ENCODE measurements around the gene RFPL1. TPM values are rescaled to one million over a fixed set of nuclear protein-coding genes. Genes with fewer than 3 reads are reported as not detected.

RFPL1 gene
- total RNA-seq, 1 donor from 2014 or later = not detected

GRCh38 chr22:29447906-29448305, 9.5 kb downstream of the RFPL1 start:
- no peak for TF ChIP-seq CTCF (IDR thresholded peaks at IDR 0.05; ENCODE audit: insufficient read depth, low read length, severe bottlenecking)
- no peak for DNase-seq (ENCODE audit: low read depth)

GRCh38 chr22:29449296-29449875, 11.0 kb downstream of the RFPL1 start:
- TF ChIP-seq CTCF (IDR thresholded peaks at IDR 0.05; ENCODE audit: insufficient read depth, low read length, severe bottlenecking) = no peak
- Histone ChIP-seq H3K36me3 (ENCODE audit: control insufficient read depth, insufficient read depth, low read length) (no peaks in the 10 kb centered on the region), H3K27me3 (ENCODE audit: control insufficient read depth, insufficient read depth, low read length) (no peaks in the 10 kb centered on the region), H3K4me3 (ENCODE audit: low read depth, low read length) (no peak overlapping the region)
- DNase-seq (ENCODE audit: low read depth) (no peak), FAIRE-seq (no peak)

More at GRCh38 chr22:29447906-29448305, 9.5 kb downstream of the RFPL1 start:
- no peak overlapping the region for H3K4me3 ChIP-seq (ENCODE audit: low read depth, low read length)
- H3K27me3 ChIP-seq (ENCODE audit: control insufficient read depth, insufficient read depth, low read length) = no peaks in the 10 kb centered on the region
- H3K36me3 ChIP-seq (ENCODE audit: control insufficient read depth, insufficient read depth, low read length) = no peaks in the 10 kb centered on the region
- FAIRE-seq = no peak

GRCh38 chr22:29450222-29450621, 11.8 kb downstream of the RFPL1 start:
- DNase-seq (ENCODE audit: low read depth) = no peak
- no peaks in the 10 kb centered on the region for H3K27me3 ChIP-seq (ENCODE audit: control insufficient read depth, insufficient read depth, low read length)
- H3K4me3 ChIP-seq (ENCODE audit: low read depth, low read length) = no peak overlapping the region
- no peaks in the 10 kb centered on the region for H3K36me3 ChIP-seq (ENCODE audit: control insufficient read depth, insufficient read depth, low read length)
- no peak for TF ChIP-seq CTCF (IDR thresholded peaks at IDR 0.05; ENCODE audit: insufficient read depth, low read length, severe bottlenecking)
- no peak for FAIRE-seq

GRCh38 chr22:29451863-29452262, 13.5 kb downstream of the RFPL1 start:
- Histone ChIP-seq H3K4me3 (ENCODE audit: low read depth, low read length) (no peak overlapping the region), H3K36me3 (ENCODE audit: control insufficient read depth, insufficient read depth, low read length) (no peaks in the 10 kb centered on the region), H3K27me3 (ENCODE audit: control insufficient read depth, insufficient read depth, low read length) (no peaks in the 10 kb centered on the region)
- no peak for TF ChIP-seq CTCF (IDR thresholded peaks at IDR 0.05; ENCODE audit: insufficient read depth, low read length, severe bottlenecking)
- DNase-seq (ENCODE audit: low read depth) = no peak
- FAIRE-seq = no peak

- Histone ChIP-seq H3K4me3 (ENCODE audit: low read depth, low read length) (no peak overlapping the region), H3K27me3 (ENCODE audit: control insufficient read depth, insufficient read depth, low read length) (no peaks in the 10 kb centered on the region), H3K36me3 (ENCODE audit: control insufficient read depth, insufficient read depth, low read length) (no peaks in the 10 kb centered on the region)
- TF ChIP-seq CTCF (IDR thresholded peaks at IDR 0.05; ENCODE audit: insufficient read depth, low read length, severe bottlenecking) = no peak
- FAIRE-seq (no peak), DNase-seq (ENCODE audit: low read depth) (no peak)
Measured at GRCh38 chr22:29454276-29454675, 15.9 kb downstream of the RFPL1 start.

DNA sequence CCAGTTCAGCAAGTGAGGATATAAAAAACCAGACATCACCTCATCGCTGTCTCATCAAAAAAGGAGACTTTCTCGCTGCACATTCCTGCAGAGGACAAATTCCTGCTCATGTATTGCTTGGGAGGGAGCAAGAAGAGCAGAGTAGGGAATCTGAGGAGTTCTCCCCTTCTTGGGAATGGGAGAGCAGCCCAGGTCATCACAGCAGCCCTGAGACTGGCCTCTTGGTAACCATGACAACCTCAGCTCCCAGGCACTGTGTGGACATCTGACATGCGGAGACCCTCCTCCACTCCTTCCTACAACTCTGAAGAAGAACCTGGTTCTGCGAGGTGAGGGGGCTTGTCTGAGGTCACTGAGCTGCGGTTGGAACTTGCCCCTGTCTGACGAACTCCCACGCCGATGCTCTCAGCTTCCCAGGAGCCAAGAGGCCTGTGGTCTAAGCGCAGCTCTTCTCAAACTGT, 17.9 kb downstream of the RFPL1 start:
- DNase-seq (ENCODE audit: low read depth) (no peak), FAIRE-seq (no peak)
- Histone ChIP-seq H3K4me3 (ENCODE audit: low read depth, low read length) (no peak overlapping the region), H3K27me3 (ENCODE audit: control insufficient read depth, insufficient read depth, low read length) (no peaks in the 10 kb centered on the region), H3K36me3 (ENCODE audit: control insufficient read depth, insufficient read depth, low read length) (no peaks in the 10 kb centered on the region)
- no peak for TF ChIP-seq CTCF (IDR thresholded peaks at IDR 0.05; ENCODE audit: insufficient read depth, low read length, severe bottlenecking)

Data from bronchial epithelial cell (primary cell).